ENCODE results near the gene MYOM3.

The MYOM3 gene

GRCh38 chr1:24111996-24112779 lies at the start of gene MYOM3:
MYOM3 (minus strand) TSS chr1:24112135; CDS start chr1:24108636, 3,499 bp downstream.
- TF ChIP-seq CTCF (IDR thresholded peaks at IDR 0.05; ENCODE audit: low read length, missing control alignments): peak; percentile 55
- H3K4me3 ChIP-seq (replicated peaks; ENCODE audit: low read depth, low read length): no peak within 1 kb of the TSS
- peak; percentile 70 for DNase-seq (ENCODE audit: low read depth)

- no peak for DNase-seq (ENCODE audit: low read depth)
- TF ChIP-seq CTCF (IDR thresholded peaks at IDR 0.05; ENCODE audit: low read length, missing control alignments): no peak
- no peak overlapping the region for H3K4me3 ChIP-seq (replicated peaks; ENCODE audit: low read depth, low read length)
These were observed 49.3 kb upstream of the MYOM3 start for GRCh38 chr1:24161270-24161669.

- TF ChIP-seq CTCF (IDR thresholded peaks at IDR 0.05; ENCODE audit: low read length, missing control alignments): no peak
- no peak for DNase-seq (ENCODE audit: low read depth)
- no peak overlapping the region for H3K4me3 ChIP-seq (replicated peaks; ENCODE audit: low read depth, low read length)
These were observed 47.4 kb upstream of the MYOM3 start for GRCh38 chr1:24159366-24159765.

- DNase-seq (ENCODE audit: low read depth): peak; percentile 9
- H3K4me3 ChIP-seq (replicated peaks; ENCODE audit: low read depth, low read length): no peak overlapping the region
- TF ChIP-seq CTCF (IDR thresholded peaks at IDR 0.05; ENCODE audit: low read length, missing control alignments): peak; percentile 24
These were observed 46.1 kb upstream of the MYOM3 start for GRCh38 chr1:24157918-24158481.

GRCh38 chr1:24156542-24157260 lies 44.8 kb upstream of the MYOM3 start:
- no peak overlapping the region for H3K4me3 ChIP-seq (replicated peaks; ENCODE audit: low read depth, low read length)
- DNase-seq (ENCODE audit: low read depth): no peak
- TF ChIP-seq CTCF (IDR thresholded peaks at IDR 0.05; ENCODE audit: low read length, missing control alignments): no peak

GRCh38 chr1:24155011-24155782 lies 43.3 kb upstream of the MYOM3 start:
- TF ChIP-seq CTCF (IDR thresholded peaks at IDR 0.05; ENCODE audit: low read length, missing control alignments): peak; percentile 4
- no peak overlapping the region for H3K4me3 ChIP-seq (replicated peaks; ENCODE audit: low read depth, low read length)
- no peak for DNase-seq (ENCODE audit: low read depth)
